HG02588 (cell line): ENCODE measurements around the gene GARRE1.

Source experiments
- ATAC-seq: cut with Tn5 transposase; IDR thresholded peaks from one replicate; pipeline ENCODE4 v1.9.1; 2021; ENCODE audit warnings: mild to moderate bottlenecking, moderate library complexity; ENCODE audit not compliant: unreplicated experiment

GARRE1 gene

DNA sequence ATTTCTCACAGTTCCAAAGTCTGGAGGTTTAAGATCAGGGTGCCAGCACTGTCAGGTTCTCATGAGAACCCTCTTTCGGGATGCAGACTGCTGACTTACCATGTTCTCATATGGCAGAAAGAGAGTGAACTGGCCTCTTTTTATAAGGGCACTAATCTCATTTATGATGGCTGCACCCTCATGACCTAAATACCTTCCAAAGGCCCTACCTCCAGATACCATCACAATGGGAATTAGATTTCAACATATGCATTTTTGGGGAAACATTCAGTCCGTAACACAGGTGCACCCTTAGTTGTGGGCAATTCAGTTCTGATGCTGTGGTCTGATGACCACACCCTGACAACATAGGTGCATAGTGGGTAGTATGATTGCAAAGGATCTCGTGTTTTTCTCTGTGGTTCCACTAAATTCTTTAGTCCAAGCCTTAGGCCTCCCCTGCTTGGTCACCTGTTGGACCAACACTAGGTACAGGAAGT lies 33.3 kb downstream of the GARRE1 start:
- ATAC-seq, result no peak

DNA sequence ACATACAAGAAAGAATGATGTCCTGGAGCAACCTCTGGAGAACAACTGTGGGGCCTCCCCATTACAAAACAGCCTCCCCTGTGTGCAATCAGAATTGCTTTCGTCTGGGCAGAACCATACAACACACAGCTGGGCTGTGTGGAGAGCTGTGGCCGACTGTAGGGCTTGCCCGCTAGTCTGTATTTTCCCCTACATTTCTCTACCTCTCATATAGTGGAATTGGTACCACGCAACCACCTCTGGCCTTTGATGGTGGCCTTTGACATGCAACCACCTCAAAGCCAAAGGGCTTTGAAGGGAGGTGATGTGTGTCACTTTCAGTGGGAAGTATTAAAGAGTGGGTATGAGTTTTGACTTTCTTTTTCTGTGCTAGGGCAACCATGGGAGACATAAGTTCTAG lies 34.0 kb downstream of the GARRE1 start:
- no peak for ATAC-seq

DNA sequence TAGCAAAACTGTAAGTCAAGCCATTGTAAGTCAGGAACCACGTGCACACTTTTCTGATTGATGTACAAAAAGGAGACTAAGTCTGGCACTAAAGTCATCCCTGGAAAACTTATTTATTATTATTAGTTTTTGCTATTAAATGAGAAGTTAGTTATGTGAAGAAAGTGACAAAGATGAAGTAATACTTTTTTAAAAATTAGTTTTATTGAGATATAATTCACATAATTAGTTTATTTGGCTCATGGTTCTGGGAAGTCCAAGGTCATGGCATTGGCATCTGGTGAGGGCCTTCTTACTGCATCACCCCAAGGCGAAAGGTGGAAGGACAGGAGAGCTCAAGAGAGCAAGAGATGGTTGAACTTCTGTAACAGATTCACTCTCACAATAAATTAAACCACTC lies 36.9 kb downstream of the GARRE1 start:
- ATAC-seq, result no peak

DNA sequence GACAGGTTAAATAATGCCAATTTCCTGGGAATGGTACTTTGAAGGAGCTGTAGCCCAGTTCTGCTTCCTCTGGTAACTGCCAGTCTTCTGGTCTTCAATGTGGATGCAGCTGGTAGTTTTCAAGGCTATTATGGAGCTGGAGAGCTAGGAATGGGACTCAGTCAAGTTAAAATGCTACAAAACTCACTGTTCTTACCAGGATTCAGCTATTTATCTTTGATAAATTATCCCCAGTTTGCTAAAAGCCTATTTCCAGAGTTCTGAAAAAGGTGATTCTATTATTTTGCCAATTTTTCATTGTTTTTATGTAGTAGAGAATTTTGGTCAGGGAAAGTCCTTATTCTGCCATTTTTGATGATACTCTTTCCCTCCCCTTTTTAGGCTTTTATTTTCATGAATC lies 40.7 kb downstream of the GARRE1 start:
- no peak for ATAC-seq

DNA sequence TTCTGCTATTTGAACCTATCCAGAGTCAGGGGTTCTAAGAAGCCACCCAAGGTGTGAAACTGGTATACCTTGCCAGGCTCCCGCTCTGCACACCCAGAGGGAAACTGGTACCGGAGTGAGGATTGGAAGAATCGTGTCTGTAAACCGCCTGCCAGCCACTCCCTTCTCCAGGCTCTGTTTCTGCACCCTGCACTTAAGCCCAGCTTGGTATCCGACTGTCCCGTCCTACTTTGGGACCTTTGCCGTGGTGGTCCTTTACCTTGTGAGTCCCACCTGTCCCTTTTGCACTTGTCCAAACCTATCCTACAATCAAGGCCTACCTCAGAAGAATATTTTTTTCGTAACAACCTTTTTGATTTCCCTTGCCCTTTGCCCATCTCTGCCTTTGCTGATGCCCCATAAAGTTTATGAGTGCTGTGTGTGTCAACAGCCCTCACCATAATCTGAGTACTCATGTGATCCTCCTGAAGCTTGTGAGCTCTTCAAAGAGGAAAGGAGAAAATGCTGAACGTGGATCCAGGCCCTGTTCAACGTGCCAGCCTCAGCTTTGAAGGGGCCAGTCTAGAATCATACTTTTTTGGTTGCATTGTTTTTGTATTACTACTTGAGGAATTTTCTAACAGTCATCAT lies 44.7 kb downstream of the GARRE1 start:
- no peak for ATAC-seq

DNA sequence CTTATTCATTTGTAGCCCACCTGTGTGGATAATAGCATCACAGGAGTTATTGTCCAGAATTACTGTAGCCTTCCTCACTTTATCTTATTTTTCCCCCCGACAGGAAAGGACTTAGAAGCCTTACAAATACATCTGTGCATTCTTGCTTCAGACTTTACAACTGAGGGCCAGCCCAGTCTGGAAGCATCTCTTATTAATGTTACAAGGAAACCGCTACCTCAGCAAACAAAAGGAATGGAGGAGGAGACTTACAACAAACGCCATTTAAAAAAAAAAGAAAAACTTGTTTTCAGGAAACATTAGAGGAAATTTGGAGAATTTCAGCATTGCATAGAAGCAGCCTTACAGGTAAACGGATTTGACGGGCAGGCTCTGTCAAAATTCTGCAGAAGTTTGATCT lies 45.2 kb downstream of the GARRE1 start:
- no peak for ATAC-seq

DNA sequence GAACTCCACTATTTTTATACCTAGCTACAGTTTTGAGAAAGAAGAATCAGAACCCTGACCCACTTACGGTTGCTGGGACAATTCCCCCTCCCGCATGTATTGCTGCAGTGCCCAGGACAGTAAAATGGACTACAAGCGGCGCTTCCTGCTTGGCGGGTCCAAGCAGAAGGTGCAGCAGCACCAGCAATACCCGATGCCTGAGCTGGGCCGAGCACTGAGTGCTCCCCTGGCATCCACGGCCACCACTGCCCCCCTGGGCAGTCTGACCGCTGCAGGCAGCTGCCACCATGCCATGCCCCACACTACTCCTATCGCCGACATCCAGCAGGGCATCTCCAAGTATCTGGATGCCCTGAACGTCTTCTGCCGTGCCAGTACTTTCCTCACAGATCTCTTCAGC lies 46.0 kb downstream of the GARRE1 start:
- ATAC-seq, result no peak

DNA sequence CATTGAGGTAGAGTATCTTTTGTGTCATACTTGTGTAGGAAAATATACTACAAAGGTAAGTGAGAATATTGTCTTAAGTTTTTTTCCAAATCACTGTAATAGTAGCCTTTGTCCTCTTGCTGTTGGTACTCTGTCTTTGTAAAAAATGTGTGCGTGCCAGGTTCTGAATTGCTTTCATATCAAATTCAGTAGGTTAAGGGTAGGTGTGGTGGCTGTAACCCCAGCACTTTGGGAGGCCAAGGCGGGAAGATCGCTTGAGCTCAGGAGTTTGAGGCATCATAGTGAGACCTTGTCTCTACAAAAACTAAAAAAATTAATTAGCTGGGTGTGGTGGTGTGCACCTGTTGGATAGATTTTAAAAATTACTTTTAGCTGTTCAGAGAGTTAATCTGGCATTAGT lies 46.6 kb downstream of the GARRE1 start:
- no peak for ATAC-seq
